K562 (cell line): Measurements from ENCODE around the gene BTBD1. TPM values are rescaled to one million over a fixed set of nuclear protein-coding genes. Genes with fewer than 3 reads are reported as not detected.

Experiments used
- ATF6 ChIP-seq: sonication (generic); formaldehyde crosslinking; IDR thresholded peaks from 2 replicates; pipeline ENCODE4 v1.4.0; 2020; ENCODE audit warnings: mild to moderate bottlenecking, missing genetic modification reagents
- BACH1 ChIP-seq: fragments of 200-800 bp; sonication (Bioruptor generic); IDR thresholded peaks from 2 replicates; pipeline ENCODE4 v1.6.1; 2016; ENCODE audit warnings: missing genetic modification characterization, missing compliant biosample characterization
- COPS2 ChIP-seq: fragments of 450-650 bp; conservative IDR thresholded peaks from 2 replicates; pipeline ENCODE4 v1.6.1; 2016; ENCODE audit warnings: mild to moderate bottlenecking, moderate library complexity
- EP300 ChIP-seq: IDR thresholded peaks from 2 replicates; pipeline ENCODE4 v1.6.1; 2012; ENCODE audit warnings: low read length, improper control_type of control experiment
- GABPA ChIP-seq: fragments of 200-800 bp; sonication (Bioruptor generic); conservative IDR thresholded peaks from 2 replicates; pipeline ENCODE4 v1.6.1; 2016; ENCODE audit warnings: low read depth, missing genetic modification characterization, missing compliant biosample characterization
- KAT2B ChIP-seq: IDR thresholded peaks from one replicate; pipeline ENCODE4 v1.6.1; 2012; ENCODE audit warnings: low read depth, mild to moderate bottlenecking, control low read depth, inconsistent platforms, low read length, moderate library complexity
- NFIC ChIP-seq: fragments of 450-650 bp; IDR thresholded peaks from 2 replicates; pipeline ENCODE4 v1.6.1; 2017; ENCODE audit warnings: mild to moderate bottlenecking, inconsistent platforms
- NFXL1 ChIP-seq: fragments of 450-650 bp; formaldehyde crosslinking; IDR thresholded peaks from 2 replicates; pipeline ENCODE4 v1.4.0; 2021; ENCODE audit warnings: mild to moderate bottlenecking
- RBFOX2 ChIP-seq: fragments of 200-400 bp; formaldehyde crosslinking; IDR thresholded peaks from 2 replicates; pipeline ENCODE4 v1.6.1; 2017; ENCODE audit warnings: low read depth, mild to moderate bottlenecking, low read length, moderate library complexity
- RBM15 ChIP-seq: fragments of 200-400 bp; formaldehyde crosslinking; IDR thresholded peaks from 2 replicates; pipeline ENCODE4 v1.6.1; 2018; ENCODE audit warnings: mild to moderate bottlenecking, low read length, moderate library complexity; ENCODE audit not compliant: insufficient read depth
- TFAM ChIP-seq: fragments of 250-450 bp; sonication (Bioruptor Pico); conservative IDR thresholded peaks from 2 replicates; pipeline ENCODE4 v1.5.0; 2021; ENCODE audit warnings: mild to moderate bottlenecking, moderate library complexity
- ZBTB8A ChIP-seq: fragments of 450-650 bp; IDR thresholded peaks from 2 replicates; pipeline ENCODE4 v1.6.1; 2018; ENCODE audit warnings: mild to moderate bottlenecking, moderate library complexity; ENCODE audit not compliant: partially characterized antibody
- ZNF24 ChIP-seq: fragments of 450-650 bp; IDR thresholded peaks from 2 replicates; pipeline ENCODE4 v1.6.1; 2016
- ZZZ3 ChIP-seq: fragments of 450-650 bp; IDR thresholded peaks from 2 replicates; pipeline ENCODE4 v1.6.1; 2016; ENCODE audit warnings: antibody characterized with exemption, mild to moderate bottlenecking, moderate library complexity
- polyA plus RNA-seq, 8 experiments: library from polyadenylated mRNA; depleted of rRNA in 4 of 8; stranded (reverse) in 5 of 8; unstranded in 3 of 8; fragments of >200 nt; fragmentation: Nextera tagmentation in 2 of 8; fragmentation: Illumina TruSeq in 1 of 8; extraction: Ambion mirVana in 2 of 8; extraction: Trizol in 1 of 8; gene quantifications; 2 replicates each; pipeline versions ENCODE4 v1.2.1 to v1.2.3, GENCODE V29; 2011 to 2014; ENCODE audit warnings: inconsistent platforms in 1 of 8, missing spikeins in 1 of 8
- total RNA-seq, 7 experiments: library from RNA; depleted of rRNA in 6 of 7; stranded (reverse); fragments of >200 nt in 6 of 7; fragmentation: Illumina TruSeq in 2 of 7; extraction: Trizol in 2 of 7; gene quantifications; 2 replicates each; pipeline versions ENCODE4 v1.2.1 to v1.2.3, GENCODE V29; 2011 to 2021; ENCODE audit warnings: low replicate concordance in 1 of 7
- TF ChIP-seq, protein P1 (sequence below): sonication (generic); formaldehyde crosslinking; IDR thresholded peaks from 2 replicates; pipeline ENCODE4 v1.8.1; 2023; ENCODE audit warnings: missing genetic modification reagents, mild to moderate bottlenecking, borderline replicate concordance
- TF ChIP-seq, protein P2 (sequence below): fragments of 250-450 bp; sonication (Bioruptor Pico); IDR thresholded peaks from 2 replicates; pipeline ENCODE4 v1.8.0; 2022; ENCODE audit warnings: inconsistent platforms

BTBD1 gene
- total and polyA plus RNA-seq, 9 of the 15 experiments (the other 6 are each of a cell fraction or from before 2014, with no cell fraction given) = 19.4 to 106 (median 90.4) TPM

DNA sequence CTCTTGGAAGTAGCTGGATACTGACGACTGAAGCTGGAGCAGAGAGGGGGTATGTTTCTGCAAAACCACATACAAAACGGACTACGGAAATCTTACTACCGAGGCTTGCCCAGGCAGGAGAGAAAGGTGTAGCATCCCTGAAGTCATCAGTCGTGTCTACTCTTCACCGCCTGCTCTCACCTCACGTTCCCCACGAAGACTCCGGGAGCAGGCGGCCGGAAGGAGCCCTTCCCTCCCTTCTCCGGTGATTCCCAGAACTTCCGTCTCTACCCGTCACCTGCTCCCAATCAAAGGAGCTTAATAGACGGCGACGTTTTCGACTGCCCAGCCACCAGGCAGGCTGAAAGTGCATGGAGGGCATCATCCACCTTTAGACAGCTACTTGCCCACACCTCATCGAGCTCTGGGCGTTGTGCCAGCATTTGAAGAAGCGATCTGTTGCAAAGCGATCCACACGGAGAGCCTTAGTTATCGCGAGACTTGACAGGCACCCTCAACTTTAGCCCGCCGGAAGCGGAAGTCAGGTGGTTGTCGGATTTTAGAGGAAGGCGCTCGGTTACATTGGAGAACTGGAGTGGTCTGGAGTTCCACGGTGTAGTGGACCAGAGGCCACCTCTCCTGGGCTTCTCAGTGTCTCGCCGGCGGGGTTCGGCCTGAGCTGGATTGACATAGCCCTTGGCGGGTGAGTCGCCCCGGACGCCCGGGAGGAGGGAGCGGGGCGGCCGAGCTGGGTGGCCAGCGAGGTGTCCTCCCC, 81.2 kb downstream of the BTBD1 start, which contains the start of gene RAMAC (continued):
- TF ChIP-seq BACH1 (no peak), RBFOX2 (peak; percentile 84), ZNF24 (no peak), TFAM (no peak), ZBTB8A (no peak), COPS2 (no peak), ZZZ3 (no peak), GABPA (tag) (peak; percentile 95), EP300 (no peak), ATF6 (0 out of 2 replicates have a peak, but pooled peaks have one; percentile 59), KAT2B (no peak), RBM15 (no peak), NFIC (peak; percentile 98), NFXL1 (CRISPR knock-in tag) (peak; percentile 79; the same call in 1 of the 2 replicates)
- TF ChIP-seq, protein P1, sequence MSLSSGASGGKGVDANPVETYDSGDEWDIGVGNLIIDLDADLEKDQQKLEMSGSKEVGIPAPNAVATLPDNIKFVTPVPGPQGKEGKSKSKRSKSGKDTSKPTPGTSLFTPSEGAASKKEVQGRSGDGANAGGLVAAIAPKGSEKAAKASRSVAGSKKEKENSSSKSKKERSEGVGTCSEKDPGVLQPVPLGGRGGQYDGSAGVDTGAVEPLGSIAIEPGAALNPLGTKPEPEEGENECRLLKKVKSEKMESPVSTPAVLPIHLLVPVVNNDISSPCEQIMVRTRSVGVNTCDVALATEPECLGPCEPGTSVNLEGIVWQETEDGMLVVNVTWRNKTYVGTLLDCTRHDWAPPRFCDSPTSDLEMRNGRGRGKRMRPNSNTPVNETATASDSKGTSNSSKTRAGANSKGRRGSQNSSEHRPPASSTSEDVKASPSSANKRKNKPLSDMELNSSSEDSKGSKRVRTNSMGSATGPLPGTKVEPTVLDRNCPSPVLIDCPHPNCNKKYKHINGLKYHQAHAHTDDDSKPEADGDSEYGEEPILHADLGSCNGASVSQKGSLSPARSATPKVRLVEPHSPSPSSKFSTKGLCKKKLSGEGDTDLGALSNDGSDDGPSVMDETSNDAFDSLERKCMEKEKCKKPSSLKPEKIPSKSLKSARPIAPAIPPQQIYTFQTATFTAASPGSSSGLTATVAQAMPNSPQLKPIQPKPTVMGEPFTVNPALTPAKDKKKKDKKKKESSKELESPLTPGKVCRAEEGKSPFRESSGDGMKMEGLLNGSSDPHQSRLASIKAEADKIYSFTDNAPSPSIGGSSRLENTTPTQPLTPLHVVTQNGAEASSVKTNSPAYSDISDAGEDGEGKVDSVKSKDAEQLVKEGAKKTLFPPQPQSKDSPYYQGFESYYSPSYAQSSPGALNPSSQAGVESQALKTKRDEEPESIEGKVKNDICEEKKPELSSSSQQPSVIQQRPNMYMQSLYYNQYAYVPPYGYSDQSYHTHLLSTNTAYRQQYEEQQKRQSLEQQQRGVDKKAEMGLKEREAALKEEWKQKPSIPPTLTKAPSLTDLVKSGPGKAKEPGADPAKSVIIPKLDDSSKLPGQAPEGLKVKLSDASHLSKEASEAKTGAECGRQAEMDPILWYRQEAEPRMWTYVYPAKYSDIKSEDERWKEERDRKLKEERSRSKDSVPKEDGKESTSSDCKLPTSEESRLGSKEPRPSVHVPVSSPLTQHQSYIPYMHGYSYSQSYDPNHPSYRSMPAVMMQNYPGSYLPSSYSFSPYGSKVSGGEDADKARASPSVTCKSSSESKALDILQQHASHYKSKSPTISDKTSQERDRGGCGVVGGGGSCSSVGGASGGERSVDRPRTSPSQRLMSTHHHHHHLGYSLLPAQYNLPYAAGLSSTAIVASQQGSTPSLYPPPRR (CRISPR knock-in tag) = no peak
- TF ChIP-seq, protein P2, sequence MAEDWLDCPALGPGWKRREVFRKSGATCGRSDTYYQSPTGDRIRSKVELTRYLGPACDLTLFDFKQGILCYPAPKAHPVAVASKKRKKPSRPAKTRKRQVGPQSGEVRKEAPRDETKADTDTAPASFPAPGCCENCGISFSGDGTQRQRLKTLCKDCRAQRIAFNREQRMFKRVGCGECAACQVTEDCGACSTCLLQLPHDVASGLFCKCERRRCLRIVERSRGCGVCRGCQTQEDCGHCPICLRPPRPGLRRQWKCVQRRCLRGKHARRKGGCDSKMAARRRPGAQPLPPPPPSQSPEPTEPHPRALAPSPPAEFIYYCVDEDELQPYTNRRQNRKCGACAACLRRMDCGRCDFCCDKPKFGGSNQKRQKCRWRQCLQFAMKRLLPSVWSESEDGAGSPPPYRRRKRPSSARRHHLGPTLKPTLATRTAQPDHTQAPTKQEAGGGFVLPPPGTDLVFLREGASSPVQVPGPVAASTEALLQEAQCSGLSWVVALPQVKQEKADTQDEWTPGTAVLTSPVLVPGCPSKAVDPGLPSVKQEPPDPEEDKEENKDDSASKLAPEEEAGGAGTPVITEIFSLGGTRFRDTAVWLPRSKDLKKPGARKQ (CRISPR knock-in tag) = peak; percentile 85
